Dermis microvascular lymphatic vessel endothelial cell (primary cell): ENCODE measurements around the gene PHOSPHO1. TPM values are rescaled to one million over a fixed set of nuclear protein-coding genes. Genes with fewer than 3 reads are reported as not detected.
"Not testable (repeated sequence)": the region's sequence is repeated elsewhere in the genome, so short reads cannot be mapped to it uniquely, and the experiment has no call there.

Experiments
- DNase-seq, 2 donors: peaks; one replicate each; pipeline versions ENCODE4 v3.0.0 to v3.0.0-alpha.2; 2010; ENCODE audit warnings: low read depth in 2 of 2
- total RNA-seq: library from RNA; depleted of rRNA; stranded (reverse); fragments of >200 nt; gene quantifications from 2 replicates; pipeline ENCODE4 v1.2.1, GENCODE V29; 2014

The PHOSPHO1 gene
- total RNA-seq, 1 donor from 2014 or later = under 0.01 TPM

DNA sequence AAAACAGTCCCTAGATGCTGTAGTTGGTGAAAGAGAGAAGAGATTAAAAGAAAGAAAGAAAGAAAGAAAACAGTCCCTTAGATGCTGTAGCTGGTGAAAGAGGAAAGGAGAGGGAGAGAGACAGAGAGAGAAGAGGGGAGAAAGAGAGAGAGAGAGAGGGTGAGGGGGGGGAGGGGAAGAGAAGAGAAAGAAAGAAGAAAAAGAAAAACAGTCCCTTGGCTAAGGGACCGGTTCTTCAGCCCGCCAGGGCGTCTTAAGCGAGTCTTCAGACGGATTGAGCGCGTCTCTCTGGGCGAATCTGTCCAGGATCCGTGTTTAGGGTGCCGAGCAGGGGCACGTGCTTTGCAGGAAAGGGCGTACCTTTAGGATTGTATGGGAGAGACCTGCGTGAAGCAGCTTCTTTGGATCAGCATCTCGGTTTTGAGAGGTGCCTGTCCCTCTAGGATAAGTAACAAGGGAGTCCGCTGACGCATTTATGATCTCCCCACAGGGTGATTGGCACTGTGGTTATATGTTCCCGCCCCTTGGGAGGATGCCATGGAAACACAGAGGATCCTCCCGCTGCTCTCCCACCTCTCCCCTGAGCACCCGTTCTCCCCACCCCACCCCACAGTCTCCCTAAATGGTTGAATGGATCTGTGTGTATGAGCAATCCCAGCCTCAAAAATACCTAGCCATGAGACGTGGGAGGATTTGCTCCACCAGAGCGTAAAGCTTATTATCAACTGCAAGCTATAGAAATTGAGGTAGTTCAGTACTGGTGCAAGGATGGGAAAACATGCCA lies 36.9 kb downstream of the PHOSPHO1 start:
- peak in 1 of 2 donors; percentile 63 for DNase-seq

DNA sequence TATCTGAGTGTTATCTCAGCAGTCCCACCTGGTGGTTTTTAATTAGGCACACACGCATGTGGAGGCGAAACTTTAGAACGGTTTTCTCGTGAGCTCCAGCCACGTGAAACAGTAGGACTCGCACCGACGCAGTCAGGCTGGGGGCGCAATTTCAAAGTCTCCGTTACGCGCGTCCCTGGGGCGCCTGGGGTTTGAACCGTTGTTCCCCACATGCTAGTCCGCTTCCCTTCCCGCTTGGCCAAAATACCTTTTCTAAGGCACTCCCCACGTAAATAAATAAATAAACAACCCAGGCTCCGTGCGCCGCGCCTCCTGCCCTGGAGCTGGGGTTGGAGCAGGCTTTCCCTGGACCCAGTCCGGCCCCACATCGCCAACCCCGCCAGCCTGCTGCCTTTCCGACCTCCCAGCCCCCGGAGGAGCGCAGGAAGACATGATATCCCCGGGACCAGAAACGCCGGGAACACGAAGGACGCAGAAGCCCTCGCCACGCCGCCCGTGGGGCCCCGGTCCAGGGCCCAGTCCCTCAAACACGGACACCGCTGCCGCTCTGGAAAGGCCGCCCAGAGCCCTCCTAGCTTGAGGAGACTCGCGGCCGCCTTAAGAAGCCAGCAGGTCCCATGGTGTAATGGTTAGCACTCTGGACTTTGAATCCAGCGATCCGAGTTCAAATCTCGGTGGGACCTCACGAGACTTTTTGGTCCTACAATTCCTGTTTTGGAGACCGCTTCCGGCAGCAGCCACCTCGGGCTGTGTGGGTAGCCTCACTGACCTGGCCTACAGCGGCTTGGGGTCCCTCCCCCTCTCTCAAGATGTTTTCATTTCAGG lies 38.5 kb downstream of the PHOSPHO1 start:
- DNase-seq = peak; percentile 79 to 83

DNA sequence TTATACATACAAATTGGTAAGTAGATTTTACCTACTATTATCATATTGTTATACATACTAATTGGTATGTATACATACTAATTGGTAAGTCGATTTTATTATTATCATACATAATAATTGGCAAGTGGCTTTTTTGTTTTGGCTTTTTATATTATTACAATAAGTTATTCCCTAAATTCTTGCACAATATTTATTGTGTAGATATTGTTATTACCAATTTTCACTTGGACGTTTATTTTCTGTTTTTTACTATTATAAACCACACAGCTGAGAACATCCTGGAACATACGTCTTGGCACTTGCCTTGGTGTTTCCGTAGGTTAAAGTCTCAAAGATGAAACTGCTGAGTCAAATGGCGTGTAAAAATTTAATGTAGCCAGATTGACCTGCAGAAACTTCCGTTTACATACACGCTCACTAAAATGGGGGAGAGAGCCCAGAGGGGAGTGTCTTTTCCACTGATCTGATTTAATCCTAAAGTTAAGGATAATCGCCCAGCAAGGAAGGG lies 39.1 kb downstream of the PHOSPHO1 start:
- DNase-seq = no peak

- DNase-seq = no peak
Measured at GRCh38 chr17:49190932-49191331, 39.7 kb downstream of the PHOSPHO1 start.

- DNase-seq = no peak
Measured at GRCh38 chr17:49187301-49187700, 43.3 kb downstream of the PHOSPHO1 start.

DNA sequence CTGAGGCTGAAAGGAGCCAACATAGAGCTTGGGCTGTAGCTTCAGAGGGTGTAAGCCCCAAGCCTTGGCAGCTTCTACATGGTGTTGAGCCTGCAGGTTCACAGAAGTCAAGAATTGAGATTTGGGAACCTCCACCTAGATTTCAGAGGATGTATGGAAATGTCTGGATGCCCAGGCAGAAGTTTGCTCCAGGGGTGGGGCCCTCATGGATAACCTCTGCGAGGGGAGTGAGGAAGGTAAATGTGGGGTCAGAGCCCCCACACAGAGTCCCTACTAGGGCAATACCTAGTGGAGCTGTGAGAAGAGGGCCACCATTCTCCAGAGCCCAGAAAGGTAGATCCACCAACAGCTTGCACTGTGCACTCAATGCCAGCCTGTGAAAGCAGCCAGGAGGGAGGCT lies 45.2 kb downstream of the PHOSPHO1 start:
- not testable (repeated sequence) for DNase-seq

- DNase-seq = not testable (repeated sequence)
Measured at GRCh38 chr17:49184522-49184921, 46.1 kb downstream of the PHOSPHO1 start.

DNA sequence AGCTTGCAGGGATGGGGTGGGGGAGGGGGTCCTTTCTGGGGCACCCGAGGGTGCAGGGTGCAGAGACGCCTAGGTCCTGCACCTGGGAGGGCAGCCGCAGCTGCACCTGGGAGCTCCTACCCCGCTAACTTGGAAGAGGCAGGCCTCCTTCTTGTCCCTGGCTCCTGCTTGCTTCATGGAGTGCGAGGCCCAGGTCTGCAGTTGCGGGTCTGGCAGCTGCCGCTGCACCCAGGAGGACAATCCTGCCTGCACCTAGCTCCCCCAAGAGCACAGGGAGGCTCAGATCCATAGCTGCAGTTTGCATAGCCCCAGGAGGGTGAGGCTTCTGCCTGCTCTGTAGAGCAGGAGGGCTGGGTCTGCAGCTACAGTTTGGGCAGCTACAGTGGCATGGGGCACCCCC lies 46.8 kb downstream of the PHOSPHO1 start:
- no peak for DNase-seq

- DNase-seq = no peak
Measured at GRCh38 chr17:49183341-49183740, 47.2 kb downstream of the PHOSPHO1 start.

GRCh38 chr17:49180998-49181635 lies 49.5 kb downstream of the PHOSPHO1 start:
- DNase-seq = no peak

GRCh38 chr17:49180303-49180702 lies 50.3 kb downstream of the PHOSPHO1 start:
- peak in 1 of 2 donors; percentile 69 for DNase-seq

- DNase-seq = not testable (repeated sequence)
Measured at GRCh38 chr17:49175978-49176377, 54.6 kb downstream of the PHOSPHO1 start.

Other genes with a start within 250 kb of the PHOSPHO1 start
- gene IGF2BP1, start 233.4 kb downstream of the PHOSPHO1 start, total RNA-seq = under 0.01 TPM in 2 replicates
- under 0.01 TPM in 1 of 2 replicates, not detected in the other for gene B4GALNT2, start 98.0 kb downstream of the PHOSPHO1 start, total RNA-seq
- gene GNGT2, start 20.2 kb downstream of the PHOSPHO1 start, total RNA-seq = 1.1 and 2.4 TPM in 2 replicates
- gene ABI3, start 20.1 kb downstream of the PHOSPHO1 start, total RNA-seq = 10.0 and 16.9 TPM in 2 replicates
- 8.6 and 12.5 TPM in 2 replicates for gene ZNF652, start 131.5 kb upstream of the PHOSPHO1 start, total RNA-seq
- 151 and 157 TPM in 2 replicates for gene PHB1, start 184.1 kb upstream of the PHOSPHO1 start, total RNA-seq